Measurements from ENCODE around the gene LAT.
"Not testable (repeated sequence)": the region's sequence is repeated elsewhere in the genome, so short reads cannot be mapped to it uniquely, and the experiment has no call there.

LAT gene
- long read RNA-seq, donor 1 = 0 reads
- long read RNA-seq, donor 2 = 0 reads
- long read RNA-seq, donor 3 = 0 reads
- long read RNA-seq, donor 4, partial matches to known transcripts = 0 of 2 reads
- long read RNA-seq, donor 4, other reads (novel, unspliced or antisense) = 0 of 2 reads
- long read RNA-seq, donor 5, partial matches to known transcripts = 0 of 1 reads
- long read RNA-seq, donor 5, other reads (novel, unspliced or antisense) = 0 of 1 reads
- long read RNA-seq, donor 6, partial matches to known transcripts = 0 of 1 reads
- long read RNA-seq, donor 6, other reads (novel, unspliced or antisense) = 0 of 1 reads
- long read RNA-seq, donor 7 = 0 reads
- long read RNA-seq, donor 8 = 0 reads

DNA sequence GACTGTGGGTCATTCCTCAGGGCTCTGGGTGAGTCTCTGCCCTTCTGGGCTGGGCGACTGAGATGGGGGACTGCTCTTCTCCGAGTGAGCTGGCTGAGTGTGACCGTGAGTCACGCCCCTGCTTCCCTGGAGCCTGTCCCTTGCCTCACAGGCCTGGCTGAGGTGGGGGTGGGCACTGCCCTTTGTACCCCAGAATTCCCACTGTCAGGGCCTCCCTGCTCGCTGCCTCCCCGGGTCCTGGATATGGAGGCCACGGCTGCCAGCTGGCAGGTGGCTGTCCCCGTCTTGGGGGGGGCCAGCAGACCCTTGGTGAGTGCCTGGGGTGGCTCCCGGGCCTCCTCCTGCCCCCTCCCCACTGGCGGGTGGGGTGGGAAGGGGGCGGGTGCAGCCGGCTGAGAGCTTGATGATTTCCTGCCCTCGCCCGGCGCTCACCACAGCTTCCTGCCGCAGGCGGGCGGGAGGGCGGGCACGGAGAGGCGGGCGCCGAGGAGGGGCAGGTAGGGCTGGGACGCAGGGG is at the start of gene LAT:
LAT (plus strand) TSS at position 434 of the 517 bp plus-strand sequence. CDS start 366 bp downstream, outside the sequence.
- no peak for DNase-seq

DNA sequence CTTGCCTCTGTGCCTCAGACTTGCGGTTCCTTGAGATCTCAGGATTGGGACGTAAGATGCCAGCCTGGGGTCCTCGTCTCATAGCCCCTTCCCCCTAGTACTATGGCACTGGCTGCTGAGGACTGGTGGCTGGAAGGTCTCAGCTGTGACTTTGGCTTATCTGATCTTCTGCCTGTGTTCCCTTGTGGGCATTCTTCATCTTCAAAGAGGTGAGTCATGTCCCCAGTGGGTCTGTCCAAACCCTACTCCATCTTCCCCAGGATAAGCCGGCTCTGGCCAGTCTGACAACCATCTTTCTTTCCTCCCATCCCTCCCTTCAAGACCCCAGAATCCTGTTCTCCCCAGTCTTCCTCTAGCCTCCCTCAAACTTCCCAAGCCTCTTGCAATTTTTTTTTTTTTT is 49.5 kb upstream of the LAT start:
- no peak for DNase-seq

GRCh38 chr16:28935924-28936783 is 48.7 kb upstream of the LAT start:
- peak; percentile 50 for DNase-seq

GRCh38 chr16:28936784-28937155 is 48.1 kb upstream of the LAT start:
- no peak for DNase-seq

DNA sequence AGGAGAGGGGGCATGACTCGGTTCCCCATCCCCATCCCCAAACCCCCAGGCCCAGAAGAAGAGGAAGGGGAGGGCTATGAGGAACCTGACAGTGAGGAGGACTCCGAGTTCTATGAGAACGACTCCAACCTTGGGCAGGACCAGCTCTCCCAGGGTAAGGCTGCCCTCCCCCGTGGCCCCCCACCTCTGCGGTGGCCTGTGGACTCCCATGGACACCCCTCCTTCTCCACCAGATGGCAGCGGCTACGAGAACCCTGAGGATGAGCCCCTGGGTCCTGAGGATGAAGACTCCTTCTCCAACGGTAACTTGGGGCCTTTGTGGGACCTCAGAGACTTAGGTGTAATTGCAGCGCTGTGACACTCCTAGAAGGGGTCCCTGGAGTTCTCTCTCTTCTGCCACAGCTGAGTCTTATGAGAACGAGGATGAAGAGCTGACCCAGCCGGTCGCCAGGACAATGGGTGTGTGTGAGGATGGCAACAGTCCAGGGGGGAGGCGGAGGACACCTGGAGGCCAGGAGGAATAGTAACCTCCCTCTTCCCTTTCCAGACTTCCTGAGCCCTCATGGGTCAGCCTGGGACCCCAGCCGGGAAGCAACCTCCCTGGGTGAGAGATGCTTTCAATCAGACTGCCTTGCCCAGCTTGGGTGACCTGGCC is 47.5 kb upstream of the LAT start:
- no peak for DNase-seq

- DNase-seq = no peak
These were observed 46.1 kb upstream of the LAT start for GRCh38 chr16:28938721-28939120.

- not testable (repeated sequence) for DNase-seq
These were observed 45.0 kb upstream of the LAT start for GRCh38 chr16:28939825-28940224.

GRCh38 chr16:28943281-28943680 is 41.6 kb upstream of the LAT start:
- DNase-seq = no peak

DNA sequence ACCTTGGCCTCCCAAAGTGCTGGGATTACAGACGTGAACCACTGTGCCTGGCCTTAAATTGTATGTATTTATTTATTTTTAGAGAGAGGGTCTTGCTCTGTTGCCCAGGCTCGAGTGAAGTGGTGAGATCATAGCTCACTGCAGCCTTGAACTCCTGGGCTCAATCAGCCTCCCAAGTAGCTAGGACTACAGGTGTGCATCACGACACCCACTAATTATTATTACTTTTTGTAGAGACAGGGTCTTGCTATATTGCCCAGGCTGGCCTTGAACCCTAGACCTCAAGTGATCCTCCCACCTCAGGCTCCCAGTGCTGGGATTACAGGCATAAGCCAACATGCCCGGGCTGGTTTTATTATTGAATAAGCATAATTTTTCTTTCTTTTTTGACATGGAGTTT is 38.2 kb upstream of the LAT start:
- no peak for DNase-seq

DNA sequence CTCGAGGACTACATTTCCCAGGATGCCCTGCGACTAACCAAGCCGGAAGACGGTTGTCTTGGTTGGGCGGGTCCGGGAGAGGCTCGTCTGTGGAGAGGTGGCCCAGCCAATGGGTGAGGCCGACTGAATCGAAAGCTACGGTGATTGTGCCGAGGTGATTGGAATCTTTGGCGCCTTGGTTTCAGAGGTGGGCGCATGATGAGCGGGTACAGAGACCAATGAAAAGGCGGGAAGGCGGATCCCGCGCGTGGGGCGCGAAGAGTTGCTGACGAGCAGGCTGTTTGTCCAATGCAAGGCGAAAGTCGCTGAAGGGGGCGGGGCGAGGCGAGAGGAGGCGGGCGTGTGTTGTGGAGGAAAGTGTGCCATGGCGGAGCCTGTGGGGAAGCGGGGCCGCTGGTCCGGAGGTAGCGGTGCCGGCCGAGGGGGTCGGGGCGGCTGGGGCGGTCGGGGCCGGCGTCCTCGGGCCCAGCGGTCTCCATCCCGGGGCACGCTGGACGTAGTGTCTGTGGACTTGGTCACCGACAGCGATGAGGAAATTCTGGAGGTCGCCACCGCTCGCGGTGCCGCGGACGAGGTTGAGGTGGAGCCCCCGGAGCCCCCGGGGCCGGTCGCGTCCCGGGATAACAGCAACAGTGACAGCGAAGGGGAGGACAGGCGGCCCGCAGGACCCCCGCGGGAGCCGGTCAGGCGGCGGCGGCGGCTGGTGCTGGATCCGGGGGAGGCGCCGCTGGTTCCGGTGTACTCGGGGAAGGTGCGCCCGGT is 34.0 kb upstream of the LAT start, which contains the start of gene NFATC2IP:
NFATC2IP (plus strand) TSS at position 290 of the 762 bp plus-strand sequence; CDS start at position 365, 75 bp downstream.
- peak; percentile 92 for DNase-seq

- no peak for DNase-seq
These were observed 33.4 kb upstream of the LAT start for GRCh38 chr16:28951410-28951943.

- DNase-seq = no peak
These were observed 26.6 kb upstream of the LAT start for GRCh38 chr16:28958216-28958615.

- DNase-seq = no peak
These were observed 26.0 kb upstream of the LAT start for GRCh38 chr16:28958836-28959235.

- DNase-seq = no peak
These were observed 20.8 kb upstream of the LAT start for GRCh38 chr16:28964072-28964471.

DNA sequence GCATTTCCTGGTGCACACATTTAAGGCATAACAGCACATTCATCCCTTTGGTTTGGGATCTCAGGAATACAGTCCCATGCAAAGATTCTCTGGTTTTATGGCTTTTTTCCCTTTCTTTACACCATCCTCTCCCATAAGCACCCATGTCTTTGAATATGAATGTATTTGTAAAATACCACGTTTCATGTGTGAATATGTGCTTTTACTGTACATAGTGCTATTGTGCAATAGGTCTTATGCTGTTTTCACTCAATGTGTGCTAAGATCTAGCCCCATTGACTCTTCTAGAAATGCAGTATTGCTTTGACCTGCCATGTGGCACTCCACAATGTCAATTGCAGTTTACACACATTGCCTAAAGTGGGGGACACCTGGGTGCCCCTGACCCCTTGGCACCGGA is 20.4 kb upstream of the LAT start:
- DNase-seq = no peak

DNA sequence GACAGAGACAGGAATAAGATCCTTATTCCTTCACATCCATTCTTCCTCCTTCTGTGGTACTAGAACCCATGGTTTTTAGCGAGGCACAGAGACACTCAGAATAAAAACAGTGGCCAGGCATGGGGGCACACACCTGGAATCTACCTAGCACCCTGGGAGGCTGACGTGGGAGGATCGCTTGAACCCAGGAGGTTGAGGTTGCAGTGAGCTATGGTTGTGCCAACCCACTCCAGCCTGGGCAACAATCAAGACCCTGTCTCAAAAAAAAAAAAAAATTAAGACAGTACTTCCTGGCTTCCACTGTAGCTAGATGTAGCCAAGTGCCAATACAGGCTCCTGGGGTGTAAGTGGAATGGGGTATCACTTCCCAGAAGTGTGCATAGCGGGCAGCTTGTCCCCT is 17.7 kb upstream of the LAT start:
- no peak for DNase-seq

DNA sequence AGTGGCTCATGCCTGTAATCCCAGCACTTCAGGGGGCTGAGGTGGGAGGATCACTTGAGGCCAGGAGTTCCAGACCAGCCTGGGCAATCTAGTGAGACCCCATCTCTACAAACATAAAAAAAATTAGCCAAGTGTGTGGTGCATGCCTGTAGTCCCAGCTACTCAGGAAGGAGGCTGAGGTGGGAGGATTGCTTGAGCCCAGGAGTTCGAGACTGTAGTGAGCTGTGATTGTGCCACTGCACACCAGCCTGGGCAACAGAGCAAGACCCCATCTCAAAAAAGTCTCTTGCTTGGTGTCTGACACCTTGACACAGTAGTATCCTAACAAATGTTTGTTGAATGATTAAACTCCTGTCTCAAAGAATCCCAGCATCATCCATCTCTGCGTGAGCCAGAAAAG is 15.2 kb upstream of the LAT start:
- not testable (repeated sequence) for DNase-seq

DNA sequence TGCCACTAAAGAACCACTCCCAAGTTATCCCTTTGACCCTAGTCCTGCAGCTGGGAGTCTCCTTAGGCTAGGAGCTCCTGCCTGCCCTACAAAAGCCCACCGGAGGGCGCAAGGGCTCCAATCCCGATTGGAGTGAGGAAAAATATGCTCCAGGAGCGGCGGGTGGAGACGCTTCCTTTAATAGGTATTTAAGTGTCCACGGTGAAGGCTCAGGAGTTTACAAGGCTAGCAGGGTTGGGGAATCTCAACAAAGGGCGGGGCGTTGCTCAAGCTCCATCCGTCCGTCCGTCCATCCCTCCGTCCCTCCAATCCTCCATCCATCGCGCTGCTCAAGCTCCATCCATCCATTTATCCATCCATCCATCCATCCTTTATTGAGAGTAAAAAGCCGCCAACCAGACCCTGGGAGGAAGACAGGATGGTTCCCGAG is 10.8 kb upstream of the LAT start:
- DNase-seq = no peak

GRCh38 chr16:28974437-28975157 is 10.3 kb upstream of the LAT start, which contains the start of gene SPNS1:
SPNS1 (plus strand) TSS chr16:28974778; CDS start chr16:28975152, 374 bp downstream.
- peak; percentile 83 for DNase-seq

- DNase-seq = no peak
These were observed 9.7 kb upstream of the LAT start for GRCh38 chr16:28975158-28975599.
